SH-SY5Y (cell line): ENCODE data around the gene FYN.

Source experiments
- GATA2 ChIP-seq: IDR thresholded peaks from 2 replicates; pipeline ENCODE4 v1.6.1; 2011; ENCODE audit warnings: mild to moderate bottlenecking, low read depth, low read length
- GATA3 ChIP-seq: IDR thresholded peaks from 2 replicates; pipeline ENCODE4 v1.6.1; 2011; ENCODE audit warnings: low read depth, mild to moderate bottlenecking, low read length, moderate library complexity

GRCh38 chr6:111734068-111735061 is 138.9 kb downstream of the FYN start:
- TF ChIP-seq GATA2 (no peak), GATA3 (no peak)
